Endothelial cell of umbilical vein (primary cell): ENCODE results near the gene MROH8. TPM values are rescaled to one million over a fixed set of nuclear protein-coding genes. Genes with fewer than 3 reads are reported as not detected.

Experiments used
- BruUV-seq: library from RNA; stranded (reverse); fragments of 400-500 nt; replicated peaks from 2 replicates; lab custom pipeline; 2021; lab: Mats Ljungman, UMichigan
- CTCF ChIA-PET: fragments of 300-600, 350-600 bp; sonication (Branson Sonifier 250); formaldehyde crosslinking; loops from one replicate; lab custom pipeline; 2021; ENCODE audit warnings: antibody characterized with exemption, inconsistent platforms; lab: Charles Lee
- POLR2A ChIA-PET: fragments of 300-600, 350-600 bp; sonication (Branson Sonifier 250); formaldehyde crosslinking; loops from one replicate; lab custom pipeline; 2021; ENCODE audit warnings: antibody characterized with exemption, inconsistent platforms; lab: Charles Lee
- DNase-seq: peaks from one replicate; pipeline ENCODE4 v3.0.0-alpha.2; 2011; ENCODE audit warnings: low read depth, low spot score
- FAIRE-seq: peaks from 2 replicates; lab custom pipeline; 2011; peaks lifted over from hg19 to GRCh38; lab: Jason Lieb, UNC
- H2AFZ ChIP-seq: 2 replicates; pipeline ENCODE4 v1.6.0; 2012; ENCODE audit warnings: low read depth, low read length, control low read depth, inconsistent platforms
- H3K27ac ChIP-seq: 2 replicates; pipeline ENCODE4 v1.5.1; 2011; ENCODE audit warnings: low read depth, mild to moderate bottlenecking, control low read depth, low read length, moderate library complexity; ENCODE audit not compliant: insufficient read depth
- H3K27me3 ChIP-seq, 2 experiments: 2 replicates each; pipeline versions ENCODE4 v1.6.0 to v1.6.1; 2011; ENCODE audit warnings: low read length in 2 of 2, mixed read lengths in 1 of 2; ENCODE audit not compliant: control insufficient read depth in 2 of 2, insufficient read depth in 2 of 2
- H3K36me3 ChIP-seq, 2 experiments: 2 replicates in 1 of 2; 3 replicates in 1 of 2; pipeline ENCODE4 v1.5.1; 2011; ENCODE audit warnings: low read length in 2 of 2, mild to moderate bottlenecking in 1 of 2, moderate library complexity in 1 of 2; ENCODE audit not compliant: control insufficient read depth in 2 of 2, insufficient read depth in 2 of 2; ENCODE audit errors: extremely low read depth in 1 of 2
- H3K4me1 ChIP-seq: 3 replicates; pipeline ENCODE4 v1.5.1; 2011; ENCODE audit warnings: mild to moderate bottlenecking, low read length; ENCODE audit not compliant: control insufficient read depth, insufficient read depth; ENCODE audit errors: extremely low read depth
- H3K4me2 ChIP-seq: 2 replicates; pipeline ENCODE4 v1.6.1; 2011; ENCODE audit warnings: low read length, control low read depth, mixed read lengths; ENCODE audit not compliant: insufficient read depth
- H3K4me3 ChIP-seq, 3 experiments: fragments of 200-600 bp in 1 of 3; sonication (generic), shearing (Covaris generic) in 1 of 3; replicated peaks in 1 of 3; 2 replicates each; pipeline ENCODE4 v1.5.1; 2011 to 2016; ENCODE audit warnings: control low read depth in 3 of 3, low read length in 3 of 3, mild to moderate bottlenecking in 2 of 3, inconsistent platforms in 1 of 3, low read depth in 1 of 3, moderate library complexity in 1 of 3; ENCODE audit not compliant: insufficient read depth in 1 of 3
- H3K79me2 ChIP-seq: 2 replicates; pipeline ENCODE4 v1.6.0; 2012; ENCODE audit warnings: low read length, inconsistent platforms; ENCODE audit not compliant: control insufficient read depth, insufficient read depth
- H3K9ac ChIP-seq: replicated peaks from 2 replicates; pipeline ENCODE3; 2011; ENCODE audit warnings: low read length, control low read depth; ENCODE audit not compliant: insufficient read depth; ENCODE audit errors: extremely low read depth
- H3K9me1 ChIP-seq: replicated peaks from 3 replicates; pipeline ENCODE4 v1.6.0; 2011; ENCODE audit warnings: mild to moderate bottlenecking, low read length; ENCODE audit not compliant: control insufficient read depth, insufficient read depth; ENCODE audit errors: extremely low read depth
- H3K9me3 ChIP-seq: replicated peaks from 2 replicates; pipeline ENCODE4 v1.5.1; 2012; ENCODE audit warnings: low read length, inconsistent platforms; ENCODE audit not compliant: control insufficient read depth, insufficient read depth
- H4K20me1 ChIP-seq: replicated peaks from 2 replicates; pipeline ENCODE3; 2011; ENCODE audit warnings: mild to moderate bottlenecking, low read length; ENCODE audit not compliant: control insufficient read depth, insufficient read depth; ENCODE audit errors: extremely low read depth
- CTCF ChIP-seq, 2 donors: IDR thresholded peaks; 1 replicate in 1 of 2; 2 replicates in 1 of 2; pipeline ENCODE4 v1.5.1; 2011; ENCODE audit warnings: low read length in 2 of 2, mild to moderate bottlenecking in 2 of 2, moderate library complexity in 2 of 2, control low read depth in 1 of 2, inconsistent platforms in 1 of 2, low read depth in 1 of 2; ENCODE audit not compliant: insufficient read depth in 1 of 2; ENCODE audit errors: extremely low read depth in 1 of 2
- EZH2 ChIP-seq: IDR thresholded peaks from 2 replicates; pipeline ENCODE4 v1.6.1; 2012; ENCODE audit warnings: borderline replicate concordance, low read depth, mild to moderate bottlenecking, moderate library complexity, low read length, inconsistent platforms; ENCODE audit not compliant: severe bottlenecking
- FOS ChIP-seq: IDR thresholded peaks from 2 replicates; pipeline ENCODE4 v1.6.1; 2011; ENCODE audit warnings: mild to moderate bottlenecking, low read length, moderate library complexity, borderline replicate concordance; ENCODE audit not compliant: insufficient read depth
- GATA2 ChIP-seq: IDR thresholded peaks from 2 replicates; pipeline ENCODE4 v1.7.0; 2011; ENCODE audit warnings: low read depth, mild to moderate bottlenecking, moderate library complexity, mixed read lengths, low read length; ENCODE audit not compliant: insufficient read length, insufficient read depth
- JUN ChIP-seq: IDR thresholded peaks from 2 replicates; pipeline ENCODE4 v1.6.1; 2011; ENCODE audit warnings: borderline replicate concordance, low read depth; ENCODE audit not compliant: insufficient read length, insufficient read depth
- MAX ChIP-seq: IDR thresholded peaks from 2 replicates; pipeline ENCODE4 v1.6.1; 2011; ENCODE audit not compliant: insufficient read depth, insufficient read length
- MYC ChIP-seq: IDR thresholded peaks from one replicate; pipeline ENCODE4 v1.6.1; 2011; ENCODE audit warnings: mild to moderate bottlenecking, low read depth, low read length
- POLR2A ChIP-seq: IDR thresholded peaks from 2 replicates; pipeline ENCODE4 v1.6.1; 2012; ENCODE audit warnings: low read depth, mild to moderate bottlenecking, control low read depth, low read length
- POLR2AphosphoS5 ChIP-seq: IDR thresholded peaks from 2 replicates; pipeline ENCODE4 v1.6.1; 2012; ENCODE audit warnings: low read depth, mild to moderate bottlenecking, control low read depth, low read length, moderate library complexity; ENCODE audit not compliant: insufficient read depth
- dilution Hi-C: fragments of 300-500 bp; cut with MboI; formaldehyde crosslinking; loops from one replicate; pipeline ENCODE4 v1.15.0; 2019; ENCODE audit warnings: low sequenced_read_pairs; ENCODE audit not compliant: extremely low pct_ligation_motif_present
- intact Hi-C: fragments of 100-400 bp; cut with micrococcal nuclease; formaldehyde crosslinking; loops from one replicate; pipeline ENCODE4 v1.10.0; 2022
- polyA plus RNA-seq, 4 experiments: library from polyadenylated mRNA; depleted of rRNA in 3 of 4; stranded (reverse) in 3 of 4; unstranded in 1 of 4; fragments of >200 nt; gene quantifications; 2 replicates each; pipeline versions ENCODE4 v1.2.1 to v1.2.3, GENCODE V29; 2011 to 2012; ENCODE audit warnings: missing spikeins in 1 of 4
- total RNA-seq: library from RNA; stranded (reverse); gene quantifications from 2 replicates; pipeline ENCODE4 v1.2.3, GENCODE V29; 2021

Gene MROH8
- total and polyA plus RNA-seq, 2 donors (not counting 3 experiments of a cell fraction or from before 2014, with no cell fraction given), result 1.3 to 1.5 TPM

GRCh38 chr20:37111926-37112455 lies 67.4 kb downstream of the MROH8 start:
- Histone ChIP-seq H2AFZ (no peak overlapping the region), H3K27me3 (peaks cover 2 to 5% of the 10 kb centered on the region in 2 experiments), H3K4me1 (no peaks in the 10 kb centered on the region), H4K20me1 (no peaks in the 10 kb centered on the region), H3K4me3 (no peak overlapping the region), H3K9me3 (no peaks in the 10 kb centered on the region), H3K36me3 (no peaks in the 10 kb centered on the region), H3K9me1 (no peaks in the 10 kb centered on the region), H3K4me2 (no peak overlapping the region), H3K79me2 (no peaks in the 10 kb centered on the region), H3K9ac (no peak overlapping the region), H3K27ac (no peak overlapping the region)
- dilution Hi-C loops, result no loop called here
- CTCF ChIA-PET, result no interaction called here
- DNase-seq (no peak), FAIRE-seq (no peak)
- TF ChIP-seq CTCF (IDR thresholded peaks at IDR 0.05; ENCODE audit: extremely low read depth in 1 of 2, insufficient read depth in 1 of 2, low read depth in 1 of 2, low read length in 2 of 2) (no peak), JUN (no peak), POLR2AphosphoS5 (no peak), EZH2 (no peak), MAX (no peak), GATA2 (no peak), MYC (no peak), POLR2A (no peak), FOS (no peak)
- POLR2A ChIA-PET, result no interaction called here
- intact Hi-C loops, result no loop called here
- BruUV-seq, result no TSS peak
